GM12878 (cell line): Measurements from ENCODE around the gene EIF4B. TPM values are rescaled to one million over a fixed set of nuclear protein-coding genes. Genes with fewer than 3 reads are reported as not detected.

Experiments used
- ATAC-seq: fragments of 200-7000 bp; cut with Tn5 transposase; 3 replicates; pipeline ENCODE4 v1.9.1; 2020; ENCODE audit warnings: mild to moderate bottlenecking, moderate library complexity
- BruUV-seq: library from RNA; stranded (reverse); fragments of 400-500 nt; replicated peaks from 2 replicates; lab custom pipeline; 2021; lab: Mats Ljungman, UMichigan
- CTCF ChIA-PET: fragments of 300-600 bp; sonication (Branson Sonifier 250); formaldehyde crosslinking; extraction: SDS; loops from one replicate; lab custom pipeline; 2021; ENCODE audit warnings: inconsistent platforms; lab: Yijun Ruan, JAX
- POLR2A ChIA-PET: fragments of 350-600 bp; formaldehyde crosslinking; extraction: SDS; loops from one replicate; lab custom pipeline; 2021; ENCODE audit warnings: inconsistent platforms; lab: Charles Lee
- RAD21 ChIA-PET: fragments of 300-600 bp; sonication (Branson Sonifier 250); formaldehyde crosslinking; loops from one replicate; lab custom pipeline; 2023; ENCODE audit warnings: antibody characterized with exemption; ENCODE audit not compliant: unreplicated experiment; lab: Charles Lee
- SMC1A ChIA-PET: fragments of 300-600 bp; sonication (Branson Sonifier 250); formaldehyde crosslinking; loops from one replicate; lab custom pipeline; 2023; ENCODE audit not compliant: unreplicated experiment, uncharacterized antibody; lab: Charles Lee
- DNase-seq: peaks from one replicate; pipeline ENCODE4 v3.0.0-alpha.2; 2011; ENCODE audit warnings: low read depth, low spot score
- FAIRE-seq: peaks from 3 replicates; lab custom pipeline; 2011; peaks lifted over from hg19 to GRCh38; lab: Jason Lieb, UNC
- H2AFZ ChIP-seq: 2 replicates; pipeline ENCODE4 v1.6.0; 2011; ENCODE audit warnings: low read depth, low read length, control low read depth; ENCODE audit not compliant: control insufficient read depth
- H3K27ac ChIP-seq: 2 replicates; pipeline ENCODE4 v1.5.1; 2011; ENCODE audit warnings: control low read depth; ENCODE audit not compliant: control insufficient read depth, insufficient read depth
- H3K27me3 ChIP-seq, 2 experiments: replicated peaks in 1 of 2; 2 replicates each; pipeline versions ENCODE4 v1.6.0 to v1.6.1; 2011; ENCODE audit warnings: low read length in 1 of 2; ENCODE audit not compliant: control insufficient read depth in 2 of 2, insufficient read depth in 2 of 2
- H3K36me3 ChIP-seq, 2 experiments: 2 replicates each; pipeline ENCODE4 v1.5.1; 2011; ENCODE audit warnings: low read length in 1 of 2; ENCODE audit not compliant: control insufficient read depth in 2 of 2, insufficient read depth in 2 of 2
- H3K4me1 ChIP-seq: 2 replicates; pipeline ENCODE4 v1.6.1; 2011; ENCODE audit warnings: mild to moderate bottlenecking, low read length, moderate library complexity, mixed read lengths; ENCODE audit not compliant: control insufficient read depth, insufficient read depth
- H3K4me2 ChIP-seq: 2 replicates; pipeline ENCODE4 v1.6.0; 2011; ENCODE audit warnings: control low read depth; ENCODE audit not compliant: control insufficient read depth, insufficient read depth
- H3K4me3 ChIP-seq: fragments of 200-600 bp; sonication (generic); 2 replicates; pipeline ENCODE4 v1.5.1; 2016
- H3K79me2 ChIP-seq: 2 replicates; pipeline ENCODE4 v1.6.0; 2011; ENCODE audit warnings: low read length; ENCODE audit not compliant: control insufficient read depth, insufficient read depth
- H3K9ac ChIP-seq: 2 replicates; pipeline ENCODE4 v1.8.0; 2011; ENCODE audit warnings: low read length, control low read depth, mixed read lengths; ENCODE audit not compliant: control insufficient read depth, insufficient read depth
- H3K9me3 ChIP-seq: replicated peaks from 3 replicates; pipeline ENCODE4 v1.5.1; 2011; ENCODE audit warnings: mild to moderate bottlenecking, low read length; ENCODE audit not compliant: control insufficient read depth, insufficient read depth
- H4K20me1 ChIP-seq: 2 replicates; pipeline ENCODE4 v1.6.0; 2011; ENCODE audit not compliant: control insufficient read depth, insufficient read depth
- BCLAF1 ChIP-seq: fragments of 450-650 bp; IDR thresholded peaks from 2 replicates; pipeline ENCODE4 v1.6.1; 2017; ENCODE audit warnings: antibody characterized with exemption, mild to moderate bottlenecking, moderate library complexity
- CREB1 ChIP-seq: IDR thresholded peaks from 2 replicates; pipeline ENCODE4 v1.6.1; 2012; ENCODE audit warnings: low read depth, mild to moderate bottlenecking, inconsistent platforms
- MEF2A ChIP-seq: IDR thresholded peaks from 2 replicates; pipeline ENCODE4 v1.6.1; 2011; ENCODE audit warnings: low read depth, mild to moderate bottlenecking, low read length, moderate library complexity; ENCODE audit not compliant: insufficient read depth
- USF2 ChIP-seq: IDR thresholded peaks from 2 replicates; pipeline ENCODE4 v1.6.1; 2011; ENCODE audit warnings: low read depth, low read length, improper control_type of control experiment, borderline replicate concordance
- ZBTB40 ChIP-seq: fragments of 450-650 bp; IDR thresholded peaks from 2 replicates; pipeline ENCODE4 v1.6.1; 2016; ENCODE audit warnings: mild to moderate bottlenecking, moderate library complexity, borderline replicate concordance
- WGBS: methylation state at CpG from one replicate; pipeline ENCODE4 v1.1.6; 2016; ENCODE audit warnings: low lambda C conversion rate; ENCODE audit not compliant: insufficient replicate concordance, insufficient coverage; ENCODE audit errors: missing lambda C conversion rate; 5-methylcytosine and 5-hydroxymethylcytosine counted together
- in situ Hi-C: fragments of 300-500 bp; cut with MboI; formaldehyde crosslinking; loops from 9 replicates; pipeline ENCODE4 v1.14.3; 2018; ENCODE audit warnings: mixed read lengths
- intact Hi-C: fragments of 100-400 bp; cut with micrococcal nuclease; formaldehyde crosslinking; loops from one replicate; pipeline ENCODE4 v1.14.2; 2022; ENCODE audit not compliant: unreplicated experiment
- polyA plus RNA-seq, 11 experiments: library from polyadenylated mRNA; depleted of rRNA in 4 of 11; unstranded in 6 of 11; stranded (reverse) in 5 of 11; fragments of >200 nt; fragmentation: Nextera tagmentation in 4 of 11; fragmentation: Illumina TruSeq in 1 of 11; extraction: Ambion mirVana in 4 of 11; extraction: Trizol in 1 of 11; gene quantifications; 1 replicate in 1 of 11; 2 replicates in 10 of 11; pipeline versions ENCODE4 v1.2.1 to v1.2.3, GENCODE V29; 2011 to 2016; ENCODE audit warnings: inconsistent platforms in 2 of 11, missing spikeins in 2 of 11, low read depth in 1 of 11
- total RNA-seq, 4 experiments: library from RNA; depleted of rRNA in 3 of 4; stranded (reverse); fragments of >200 nt in 3 of 4; fragmentation: Illumina TruSeq in 1 of 4; extraction: Trizol in 1 of 4; gene quantifications; 2 replicates each; pipeline versions ENCODE4 v1.2.1 to v1.2.3, GENCODE V29; 2013 to 2021

The EIF4B gene
- total and polyA plus RNA-seq, 10 of the 15 experiments (the other 5 are each of a cell fraction or from before 2014, with no cell fraction given): 123 to 752 (median 431) TPM

GRCh38 chr12:53082637-53083175, 76.5 kb downstream of the EIF4B start:
- ATAC-seq (no peak), FAIRE-seq (no peak), DNase-seq (no peak)
- Histone ChIP-seq H2AFZ (no peak overlapping the region), H3K27ac (no peak overlapping the region), H3K9ac (no peak overlapping the region), H3K79me2 (peaks cover 6% of the 10 kb centered on the region), H3K4me2 (no peak overlapping the region), H4K20me1 (no peaks in the 10 kb centered on the region), H3K27me3 (0 out of 4 replicates have a peak, but pooled peaks cover 0 to 8% of the 10 kb centered on the region in 2 experiments), H3K9me3 (no peaks in the 10 kb centered on the region), H3K36me3 (no peaks in the 10 kb centered on the region), H3K4me3 (no peak overlapping the region), H3K4me1 (no peaks in the 10 kb centered on the region; the same call in none of the 2 replicates)
- SMC1A ChIA-PET: interaction anchor here (1.3 to 2.6 kb wide), 2 partner anchors 16 to 21 kb away, joined by 3 to 9 read pairs; partner anchors contain the start of gene SOAT2
- POLR2A ChIA-PET: no interaction called here
- in situ Hi-C loops: no loop called here
- RAD21 ChIA-PET: no interaction called here
- intact Hi-C loops: no loop called here
- TF ChIP-seq USF2: no peak
- no peak for TF ChIP-seq MEF2A
- TF ChIP-seq BCLAF1: no peak
- no peak for TF ChIP-seq ZBTB40
- no peak for TF ChIP-seq CREB1
- CTCF ChIA-PET: interaction anchor here (7.8 to 13.2 kb wide), 2 partner anchors 16 kb away, joined by 90 to 177 read pairs; partner anchors contain the start of genes IGFBP6 and SOAT2
- BruUV-seq: no TSS peak
- WGBS: 17% methylated on average over 2 of the region's 2 CpGs
